Stimulated activated CD8-positive, alpha-beta memory T cell treated with anti-CD3 and anti-CD28 coated beads, Interleukin-15, amount 100 ng/mL, for 4 hours (primary cell): ENCODE measurements around the gene VTI1A.

ENCODE experiments used
- DNase-seq, 2 donors: peaks; one replicate each; pipeline ENCODE4 v3.0.0-alpha.2; 2020; ENCODE audit warnings: low read depth in 2 of 2

VTI1A gene

GRCh38 chr10:112637901-112638300 lies 190.9 kb downstream of the VTI1A start:
- no peak for DNase-seq

- DNase-seq = no peak
Measured at GRCh38 chr10:112639298-112639697, 192.3 kb downstream of the VTI1A start.

- DNase-seq = no peak
Measured at GRCh38 chr10:112640638-112641037, 193.6 kb downstream of the VTI1A start.

- DNase-seq = no peak
Measured at GRCh38 chr10:112643600-112644264, 196.7 kb downstream of the VTI1A start.

GRCh38 chr10:112644265-112644645 lies 197.2 kb downstream of the VTI1A start:
- DNase-seq = no peak

- no peak for DNase-seq
Measured at GRCh38 chr10:112649006-112649821, 202.2 kb downstream of the VTI1A start.

- DNase-seq = no peak
Measured at GRCh38 chr10:112649822-112650152, 202.8 kb downstream of the VTI1A start.

GRCh38 chr10:112650588-112651030 lies 203.6 kb downstream of the VTI1A start:
- DNase-seq = no peak

GRCh38 chr10:112653215-112653614 lies 206.2 kb downstream of the VTI1A start:
- no peak for DNase-seq

GRCh38 chr10:112653851-112654250 lies 206.8 kb downstream of the VTI1A start:
- DNase-seq = no peak

GRCh38 chr10:112654794-112655193 lies 207.8 kb downstream of the VTI1A start:
- no peak for DNase-seq

- no peak for DNase-seq
Measured at GRCh38 chr10:112655722-112656121, 208.7 kb downstream of the VTI1A start.

- no peak for DNase-seq
Measured at GRCh38 chr10:112658465-112658864, 211.4 kb downstream of the VTI1A start.

- no peak for DNase-seq
Measured at GRCh38 chr10:112658900-112659638, 212.1 kb downstream of the VTI1A start.

GRCh38 chr10:112663234-112664125 lies 216.5 kb downstream of the VTI1A start:
- no peak for DNase-seq

- DNase-seq = no peak
Measured at GRCh38 chr10:112666094-112666493, 219.1 kb downstream of the VTI1A start.

GRCh38 chr10:112669989-112670388 lies 223.0 kb downstream of the VTI1A start:
- DNase-seq = no peak

GRCh38 chr10:112671743-112672142 lies 224.7 kb downstream of the VTI1A start:
- DNase-seq = no peak

- DNase-seq = no peak
Measured at GRCh38 chr10:112672706-112673105, 225.7 kb downstream of the VTI1A start.

GRCh38 chr10:112675560-112676083 lies 228.6 kb downstream of the VTI1A start:
- no peak for DNase-seq

GRCh38 chr10:112677689-112678088 lies 230.7 kb downstream of the VTI1A start:
- no peak for DNase-seq
